ENCODE measurements around the gene ALDOC. TPM values are rescaled to one million over a fixed set of nuclear protein-coding genes. Genes with fewer than 3 reads are reported as not detected.

Gene ALDOC
- total and polyA plus RNA-seq, 2 of the 13 experiments (the other 11 are each of a cell fraction or from before 2014, with no cell fraction given): 15.4 to 60.9 TPM

DNA sequence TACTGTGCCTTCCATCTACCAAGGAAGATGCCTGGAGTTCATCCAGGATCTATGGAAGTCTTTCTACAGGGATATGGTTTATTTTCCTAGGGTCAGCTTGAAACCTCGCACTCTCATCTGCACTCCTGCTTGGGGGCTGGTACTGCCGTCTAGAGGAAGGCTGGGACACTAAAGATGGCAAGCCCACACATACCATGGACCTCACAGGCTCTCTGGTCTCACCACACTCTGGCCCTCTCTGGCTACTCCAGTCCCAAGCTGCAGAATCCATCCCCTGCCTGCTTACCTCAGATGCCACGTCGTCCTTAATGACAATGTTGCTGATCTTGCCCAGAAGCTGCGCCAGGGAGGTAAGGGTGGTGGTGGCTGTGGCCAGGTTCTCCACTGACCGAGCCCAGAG is 22.1 kb downstream of the ALDOC start:
- no peak for ATAC-seq
- 100% methylated on average over 4 of the region's 6 CpGs for WGBS (ENCODE audit: low lambda C conversion rate)
- Histone ChIP-seq H3K36me3 (replicated peaks in 1 of 2; ENCODE audit: control insufficient read depth in 1 of 2, insufficient read depth in 2 of 2, low read length in 2 of 2) (peaks cover 14 to 50% of the 10 kb centered on the region in 2 experiments), H3K4me2 (ENCODE audit: low read depth, low read length) (no peak overlapping the region), H3K79me2 (ENCODE audit: insufficient read depth, low read length) (no peaks in the 10 kb centered on the region), H3K4me3 (replicated peaks in 1 of 3; ENCODE audit: insufficient read depth in 1 of 3, low read depth in 2 of 3, low read length in 3 of 3) (no peak overlapping the region), H4K20me1 (ENCODE audit: insufficient read depth, low read length) (no peaks in the 10 kb centered on the region), H3K27ac (ENCODE audit: extremely low read length, insufficient read depth, low read length) (no peak overlapping the region), H3K4me1 (ENCODE audit: insufficient read depth, low read length) (peaks cover 39% of the 10 kb centered on the region), H2AFZ (ENCODE audit: low read length) (no peak overlapping the region), H3K9me3 (ENCODE audit: low read length) (no peaks in the 10 kb centered on the region), H3K9ac (ENCODE audit: insufficient read depth, low read depth, low read length) (no peak overlapping the region), H3K27me3 (ENCODE audit: control insufficient read depth in 1 of 2, insufficient read depth in 2 of 2, low read length in 2 of 2) (no peaks in the 10 kb centered on the region)
- no peak for TF ChIP-seq CEBPZ (IDR thresholded peaks at IDR 0.05; ENCODE audit: low read length)
- TF ChIP-seq ZSCAN12 (CRISPR knock-in tag; IDR thresholded peaks at IDR 0.05): no peak
- TF ChIP-seq TAF15 (IDR thresholded peaks at IDR 0.05; ENCODE audit: low read depth, low read length, poor library complexity, severe bottlenecking): no peak
- no peak for TF ChIP-seq ZNF337 (CRISPR knock-in tag; IDR thresholded peaks at IDR 0.05; ENCODE audit: borderline replicate concordance, low read depth)
- no peak for TF ChIP-seq NFE2 (CRISPR knock-in tag; IDR thresholded peaks at IDR 0.05)
- no peak for DNase-seq (ENCODE audit: low spot score)
- in situ Hi-C loops (cut with HindIII; ENCODE audit: extremely low pct_ligation_motif_present, low pct_unique_long_range_greater_than_20kb): no loop called here
- BruUV-seq (replicated peaks): no TSS peak
- intact Hi-C loops (cut with micrococcal nuclease; ENCODE audit: unreplicated experiment): no loop called here
- FAIRE-seq: no peak
- ChIA-PET POLR2A (no interaction called here), CTCF (ENCODE audit: low intra/inter-chr PET ratio, low total read pairs) (no interaction called here)
